PC-9 (cell line): Measurements from ENCODE around the gene SUSD3.

ENCODE experiments used
- CTCF ChIP-seq: fragments of 200-600 bp; sonication (generic); conservative IDR thresholded peaks from 2 replicates; pipeline ENCODE4 v1.6.1; 2017; ENCODE audit warnings: mixed run types, antibody characterized with exemption, mild to moderate bottlenecking, moderate library complexity
- EZH2 ChIP-seq: fragments of 200-600 bp; sonication (generic); IDR thresholded peaks from 2 replicates; pipeline ENCODE4 v1.8.0; 2017; ENCODE audit warnings: antibody characterized with exemption, low read depth

DNA sequence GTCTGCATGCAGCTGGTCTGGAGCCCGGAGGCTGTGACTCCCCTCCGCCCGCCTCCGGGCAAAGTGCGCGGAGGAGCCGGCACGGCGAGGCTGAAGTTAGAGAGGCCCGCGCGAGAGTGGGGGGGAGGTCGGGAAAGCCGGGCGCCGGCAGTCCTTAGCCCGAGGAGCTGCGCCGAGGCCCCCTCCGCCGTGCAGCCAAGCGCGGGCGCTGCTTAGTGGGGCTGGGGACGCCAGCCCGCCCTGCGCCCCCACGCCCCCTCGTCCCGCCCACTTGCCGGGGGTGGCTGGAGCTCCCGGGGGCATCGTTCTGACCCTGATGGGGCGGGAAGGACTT, 75.1 kb downstream of the SUSD3 start:
- TF ChIP-seq CTCF: no peak
- no peak for TF ChIP-seq EZH2
